Measurements from ENCODE around the gene ANKDD1B.

The ANKDD1B gene

DNA sequence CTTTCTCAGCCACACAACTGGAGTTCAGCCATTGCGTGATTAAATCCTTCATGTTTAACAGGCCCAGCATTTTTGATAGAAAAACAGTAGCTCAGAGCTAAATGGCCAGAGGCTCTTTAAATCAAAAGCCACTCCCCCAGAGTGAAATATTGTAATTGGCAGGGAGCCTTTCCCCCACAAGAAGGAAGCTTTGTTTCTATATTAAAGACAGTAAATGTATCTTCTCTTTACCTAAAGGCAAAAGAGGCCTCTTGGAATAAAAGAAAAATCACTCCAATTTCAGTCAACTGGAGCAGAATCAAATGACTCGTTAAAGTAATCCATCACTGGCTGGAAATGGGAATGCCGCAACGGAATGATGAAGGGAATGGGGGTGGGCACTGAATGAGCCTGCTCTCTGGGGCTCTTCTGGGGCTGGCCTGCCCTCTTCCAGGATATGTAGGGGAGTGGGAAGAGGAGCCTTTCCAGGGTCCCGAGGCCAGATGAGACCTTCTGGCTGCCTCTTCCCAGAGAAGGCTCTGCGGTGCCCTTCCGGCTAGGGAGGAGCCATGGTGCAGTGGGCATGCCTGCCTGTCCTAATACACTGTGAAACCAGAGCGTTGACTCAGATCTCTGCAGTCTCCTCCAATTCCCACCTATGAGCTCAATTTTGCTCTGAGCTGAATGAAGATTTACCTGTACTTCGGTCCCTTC, 45.2 kb downstream of the ANKDD1B start:
- Histone ChIP-seq H3K4me2 (ENCODE audit: low read length) (peak overlapping the region; percentile 98), H2AFZ (peak overlapping the region; percentile 91), H3K27ac (peak overlapping the region; percentile 94), H3K36me3 (ENCODE audit: control insufficient read depth, insufficient read depth, low read length) (no peaks in the 10 kb centered on the region), H3K4me3 (ENCODE audit: low read depth, low read length) (peak overlapping the region; percentile 59), H3K27me3 (ENCODE audit: control insufficient read depth, insufficient read depth, low read length) (no peaks in the 10 kb centered on the region), H3K4me1 (peaks cover 48% of the 10 kb centered on the region), H3K9ac (peak overlapping the region; percentile 30), H3K9me3 (ENCODE audit: control insufficient read depth, low read length) (no peaks in the 10 kb centered on the region), H3K79me2 (no peaks in the 10 kb centered on the region)
- no peak for TF ChIP-seq CTCF (IDR thresholded peaks at IDR 0.05)

DNA sequence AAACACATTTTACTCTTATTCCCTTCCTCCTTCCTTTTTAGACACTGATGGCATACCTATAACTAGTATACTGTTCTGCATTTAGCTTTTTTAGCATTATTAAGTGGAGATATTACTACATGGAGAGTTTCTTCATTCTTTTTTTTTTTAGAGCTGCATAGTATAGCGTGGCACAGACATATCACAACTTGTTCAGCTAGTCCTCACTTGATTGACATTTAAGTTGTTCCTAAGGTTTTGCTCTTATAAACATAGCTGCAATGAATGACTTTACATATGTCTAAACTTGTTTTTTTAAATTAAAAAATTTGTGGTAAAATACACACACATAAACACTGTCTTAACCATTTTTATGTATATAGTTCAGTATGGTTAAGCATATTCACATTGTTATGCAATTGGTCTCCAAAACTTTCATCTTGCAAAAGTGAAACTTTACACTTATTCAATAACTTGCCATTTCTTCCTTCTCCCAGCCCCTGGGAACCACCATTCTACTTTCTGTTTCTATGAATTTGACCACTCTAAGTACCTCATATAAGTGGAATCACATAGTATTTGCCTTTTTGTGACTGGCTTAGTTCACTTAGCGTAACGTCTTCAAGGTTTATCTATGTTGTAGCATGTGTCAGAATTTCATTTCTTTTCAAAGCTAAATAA, 48.7 kb downstream of the ANKDD1B start:
- peaks cover 20% of the 10 kb centered on the region for H3K4me1 ChIP-seq
- no peak for TF ChIP-seq CTCF (IDR thresholded peaks at IDR 0.05)
- no peak overlapping the region for H3K9ac ChIP-seq
- H3K4me2 ChIP-seq (ENCODE audit: low read length), result no peak overlapping the region
- no peaks in the 10 kb centered on the region for H3K79me2 ChIP-seq
- no peak overlapping the region for H3K4me3 ChIP-seq (ENCODE audit: low read depth, low read length)
- no peak overlapping the region for H2AFZ ChIP-seq
- no peaks in the 10 kb centered on the region for H3K27me3 ChIP-seq (ENCODE audit: control insufficient read depth, insufficient read depth, low read length)
- H3K9me3 ChIP-seq (ENCODE audit: control insufficient read depth, low read length), result no peaks in the 10 kb centered on the region
- no peaks in the 10 kb centered on the region for H3K36me3 ChIP-seq (ENCODE audit: control insufficient read depth, insufficient read depth, low read length)
- no peak overlapping the region for H3K27ac ChIP-seq

DNA sequence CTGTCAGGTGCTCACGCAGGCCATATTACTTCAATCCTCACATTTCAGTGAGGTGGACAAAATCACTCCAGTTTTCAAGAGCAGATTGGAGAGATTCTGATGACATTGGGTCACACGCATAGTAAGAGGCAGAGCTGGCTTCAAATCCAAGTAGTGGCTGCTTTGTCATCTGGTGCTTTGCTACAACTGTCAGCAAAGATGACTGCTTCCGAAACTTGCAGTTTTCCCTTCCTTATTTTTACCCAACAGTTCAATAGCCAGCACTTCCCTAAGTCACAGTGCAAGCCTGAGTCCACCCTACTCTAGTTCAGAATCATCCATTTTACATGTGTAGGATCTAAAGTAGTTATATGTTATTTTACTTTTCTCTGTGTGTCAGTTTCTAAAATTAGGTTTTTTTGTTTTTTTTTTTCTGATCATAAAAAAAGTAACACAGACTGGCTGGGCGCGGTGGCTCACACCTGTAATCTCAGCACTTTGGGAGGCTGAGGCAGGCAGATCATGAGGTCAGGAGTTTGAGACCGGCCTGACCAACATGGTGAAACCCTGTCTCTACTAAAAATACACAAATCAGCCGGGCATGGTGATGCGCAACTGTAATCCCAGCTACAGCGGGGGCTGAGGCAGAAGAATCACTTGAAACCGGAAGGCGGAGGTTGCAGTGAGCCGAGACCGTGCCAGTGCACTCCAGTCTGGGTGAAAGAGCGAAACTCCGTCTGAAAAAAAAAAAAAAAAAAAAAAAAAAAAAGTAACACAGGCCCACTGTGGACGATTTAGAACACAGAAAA, 49.6 kb downstream of the ANKDD1B start:
- Histone ChIP-seq H3K27me3 (ENCODE audit: control insufficient read depth, insufficient read depth, low read length) (no peaks in the 10 kb centered on the region), H3K36me3 (ENCODE audit: control insufficient read depth, insufficient read depth, low read length) (no peaks in the 10 kb centered on the region), H3K4me3 (ENCODE audit: low read depth, low read length) (no peak overlapping the region), H3K79me2 (no peaks in the 10 kb centered on the region), H3K9ac (no peak overlapping the region), H3K4me1 (peaks cover 10% of the 10 kb centered on the region), H3K4me2 (ENCODE audit: low read length) (no peak overlapping the region), H3K27ac (no peak overlapping the region), H3K9me3 (ENCODE audit: control insufficient read depth, low read length) (no peaks in the 10 kb centered on the region), H2AFZ (no peak overlapping the region)
- no peak for TF ChIP-seq CTCF (IDR thresholded peaks at IDR 0.05)

GRCh38 chr5:75662061-75662460, 50.8 kb downstream of the ANKDD1B start:
- H3K36me3 ChIP-seq (ENCODE audit: control insufficient read depth, insufficient read depth, low read length), result no peaks in the 10 kb centered on the region
- no peak for TF ChIP-seq CTCF (IDR thresholded peaks at IDR 0.05)
- H3K9ac ChIP-seq, result no peak overlapping the region
- H3K4me1 ChIP-seq, result peaks cover 11% of the 10 kb centered on the region
- no peak overlapping the region for H2AFZ ChIP-seq
- H3K27me3 ChIP-seq (ENCODE audit: control insufficient read depth, insufficient read depth, low read length), result no peaks in the 10 kb centered on the region
- no peaks in the 10 kb centered on the region for H3K79me2 ChIP-seq
- no peak overlapping the region for H3K4me2 ChIP-seq (ENCODE audit: low read length)
- no peaks in the 10 kb centered on the region for H3K9me3 ChIP-seq (ENCODE audit: control insufficient read depth, low read length)
- H3K4me3 ChIP-seq (ENCODE audit: low read depth, low read length), result no peak overlapping the region
- H3K27ac ChIP-seq, result no peak overlapping the region

Measured in parathyroid adenoma (tissue), 2 donors.